Right atrium auricular region (tissue), 2 donors: ENCODE data around the gene PRL. TPM values are rescaled to one million over a fixed set of nuclear protein-coding genes. Genes with fewer than 3 reads are reported as not detected.

Experiments
- DNase-seq: peaks from one replicate; pipeline ENCODE4 v3.0.0-alpha.2; 2019; ENCODE audit warnings: low spot score
- H3K27ac ChIP-seq, 2 donors: fragments of 200-600 bp; sonication (generic); 1 replicate in 1 of 2; 2 replicates in 1 of 2; pipeline ENCODE4 v1.5.1; 2016 to 2019
- H3K27me3 ChIP-seq, 2 donors: fragments of 200-600 bp; sonication (generic); one replicate each; pipeline versions ENCODE4 v1.5.1 to v1.6.0; 2017 to 2019
- H3K36me3 ChIP-seq: fragments of 200-600 bp; sonication (generic); one replicate; pipeline ENCODE4 v1.5.1; 2016
- H3K4me1 ChIP-seq, 2 donors: fragments of 200-600 bp; sonication (generic); one replicate each; pipeline versions ENCODE4 v1.5.1 to v1.6.0; 2017 to 2019
- H3K4me3 ChIP-seq, 2 donors: fragments of 200-600 bp; sonication (generic); 1 replicate in 1 of 2; 2 replicates in 1 of 2; pipeline ENCODE4 v1.5.1; 2017 to 2019; ENCODE audit warnings: mild to moderate bottlenecking in 1 of 2, moderate library complexity in 1 of 2
- H3K9me3 ChIP-seq, 2 donors: fragments of 200-600 bp; sonication (generic); one replicate each; pipeline ENCODE4 v1.5.1; 2019
- CTCF ChIP-seq, 2 donors: fragments of 200-600 bp; sonication (generic); IDR thresholded peaks; one replicate each; pipeline ENCODE4 v1.5.1; 2019; ENCODE audit warnings: antibody characterized with exemption in 2 of 2
- total RNA-seq, 2 donors: library from RNA; depleted of rRNA; stranded (reverse); fragments of >200 nt; gene quantifications; one replicate each; pipeline ENCODE4 v1.1.0, GENCODE V29; 2016

The PRL gene
- total RNA-seq, 2 donors from 2014 or later = not detected

- Histone ChIP-seq H3K4me3 (no peak overlapping the region), H3K36me3 (no peaks in the 10 kb centered on the region), H3K4me1 (no peaks in the 10 kb centered on the region), H3K27ac (no peak overlapping the region), H3K27me3 (no peaks in the 10 kb centered on the region), H3K9me3 (no peaks in the 10 kb centered on the region)
- no peak for TF ChIP-seq CTCF (IDR thresholded peaks at IDR 0.05)
- no peak for DNase-seq
Observed at GRCh38 chr6:22239261-22239921, 57.4 kb downstream of the PRL start.

GRCh38 chr6:22238861-22239260, 58.0 kb downstream of the PRL start:
- Histone ChIP-seq H3K27me3 (no peaks in the 10 kb centered on the region), H3K4me1 (no peaks in the 10 kb centered on the region), H3K9me3 (no peaks in the 10 kb centered on the region), H3K27ac (no peak overlapping the region), H3K36me3 (no peaks in the 10 kb centered on the region), H3K4me3 (no peak overlapping the region)
- TF ChIP-seq CTCF (IDR thresholded peaks at IDR 0.05) = no peak
- DNase-seq = no peak

- no peak overlapping the region for H3K27ac ChIP-seq
- no peak overlapping the region for H3K4me3 ChIP-seq
- no peak for TF ChIP-seq CTCF (IDR thresholded peaks at IDR 0.05)
- DNase-seq = no peak
- H3K9me3 ChIP-seq = no peaks in the 10 kb centered on the region
- H3K36me3 ChIP-seq = no peaks in the 10 kb centered on the region
- no peaks in the 10 kb centered on the region for H3K4me1 ChIP-seq
- no peaks in the 10 kb centered on the region for H3K27me3 ChIP-seq
Observed at GRCh38 chr6:22237526-22237925, 59.3 kb downstream of the PRL start.
